Neural progenitor cell (in vitro differentiated cells): Measurements from ENCODE around the gene KRTAP23-1.

ENCODE experiments used
- EZH2 ChIP-seq: fragments of 200-600 bp; sonication (generic); IDR thresholded peaks from 2 replicates; pipeline ENCODE4 v1.6.1; 2017; ENCODE audit warnings: antibody characterized with exemption, mild to moderate bottlenecking, moderate library complexity
- TF ChIP-seq, protein P1 (sequence below): fragments of 200-600 bp; sonication (generic); IDR thresholded peaks from 2 replicates; pipeline ENCODE4 v1.5.1; 2017; ENCODE audit warnings: antibody characterized with exemption, mild to moderate bottlenecking

DNA sequence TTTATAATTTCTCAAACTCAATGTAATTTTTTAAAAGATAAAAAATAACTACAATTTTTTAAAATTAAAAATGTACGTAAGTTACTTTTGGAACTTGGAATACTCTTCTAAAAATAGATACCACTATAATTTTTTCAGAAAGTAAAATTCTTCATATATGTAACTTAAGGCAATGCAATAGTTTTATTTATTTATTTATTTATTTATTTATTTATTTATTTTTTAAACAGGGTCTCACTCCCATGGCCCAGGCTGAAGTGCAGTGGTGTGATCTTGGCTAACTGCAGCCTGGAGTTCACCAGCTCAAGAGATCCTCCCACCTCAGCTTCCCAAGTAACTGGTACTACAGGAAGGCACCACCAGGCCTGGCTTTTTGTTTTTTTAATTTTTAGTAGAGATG is 3.1 kb upstream of the KRTAP23-1 start:
- TF ChIP-seq, protein P1, sequence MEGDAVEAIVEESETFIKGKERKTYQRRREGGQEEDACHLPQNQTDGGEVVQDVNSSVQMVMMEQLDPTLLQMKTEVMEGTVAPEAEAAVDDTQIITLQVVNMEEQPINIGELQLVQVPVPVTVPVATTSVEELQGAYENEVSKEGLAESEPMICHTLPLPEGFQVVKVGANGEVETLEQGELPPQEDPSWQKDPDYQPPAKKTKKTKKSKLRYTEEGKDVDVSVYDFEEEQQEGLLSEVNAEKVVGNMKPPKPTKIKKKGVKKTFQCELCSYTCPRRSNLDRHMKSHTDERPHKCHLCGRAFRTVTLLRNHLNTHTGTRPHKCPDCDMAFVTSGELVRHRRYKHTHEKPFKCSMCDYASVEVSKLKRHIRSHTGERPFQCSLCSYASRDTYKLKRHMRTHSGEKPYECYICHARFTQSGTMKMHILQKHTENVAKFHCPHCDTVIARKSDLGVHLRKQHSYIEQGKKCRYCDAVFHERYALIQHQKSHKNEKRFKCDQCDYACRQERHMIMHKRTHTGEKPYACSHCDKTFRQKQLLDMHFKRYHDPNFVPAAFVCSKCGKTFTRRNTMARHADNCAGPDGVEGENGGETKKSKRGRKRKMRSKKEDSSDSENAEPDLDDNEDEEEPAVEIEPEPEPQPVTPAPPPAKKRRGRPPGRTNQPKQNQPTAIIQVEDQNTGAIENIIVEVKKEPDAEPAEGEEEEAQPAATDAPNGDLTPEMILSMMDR: no peak
- TF ChIP-seq EZH2: no peak
